DMS53 (cell line): ENCODE data around the gene CNOT3.
A peak's percentile ranks its signal among the peaks of the same experiment; 100 is the strongest.

Experiments used
- DNase-seq: peaks from one replicate; lab custom pipeline; 2025; lab: John Stamatoyannopoulos, UW

CNOT3 gene

DNA sequence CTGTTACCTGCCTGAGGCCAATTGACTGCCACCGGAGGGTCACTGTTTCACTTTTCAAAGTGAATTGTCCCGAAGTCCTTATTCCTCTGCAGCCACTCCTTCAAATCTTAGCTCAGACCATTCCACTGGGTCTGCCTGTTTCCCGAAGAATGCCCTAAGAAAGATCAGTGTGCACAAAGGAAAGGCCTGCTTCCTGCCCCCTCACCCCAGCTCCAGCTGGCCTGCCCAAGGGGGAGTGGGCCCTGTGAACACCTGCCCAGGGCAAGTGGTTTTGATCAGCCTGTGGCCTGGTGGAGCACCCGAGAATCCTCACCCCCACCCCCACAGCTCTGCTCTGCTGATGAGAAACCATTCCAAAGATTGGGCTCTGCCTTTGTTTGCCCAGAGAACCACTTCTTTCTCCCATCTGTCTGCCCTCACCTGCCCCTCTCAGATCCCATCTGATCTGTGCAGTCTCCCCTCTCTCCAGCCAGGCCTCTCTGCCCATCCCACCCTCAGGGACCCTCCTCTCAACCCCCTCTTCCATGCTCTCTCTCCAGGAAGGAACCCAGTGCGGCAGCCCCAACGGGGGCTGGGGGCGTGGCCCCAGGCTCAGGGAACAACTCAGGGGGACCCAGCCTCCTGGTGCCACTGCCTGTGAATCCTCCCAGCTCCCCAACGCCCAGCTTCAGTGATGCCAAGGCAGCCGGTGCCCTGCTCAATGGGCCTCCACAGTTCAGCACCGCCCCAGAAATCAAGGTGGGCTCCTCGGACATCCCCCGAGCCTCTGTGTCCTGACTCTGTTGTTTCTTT is 11.7 kb downstream of the CNOT3 start:
- DNase-seq = no peak

DNA sequence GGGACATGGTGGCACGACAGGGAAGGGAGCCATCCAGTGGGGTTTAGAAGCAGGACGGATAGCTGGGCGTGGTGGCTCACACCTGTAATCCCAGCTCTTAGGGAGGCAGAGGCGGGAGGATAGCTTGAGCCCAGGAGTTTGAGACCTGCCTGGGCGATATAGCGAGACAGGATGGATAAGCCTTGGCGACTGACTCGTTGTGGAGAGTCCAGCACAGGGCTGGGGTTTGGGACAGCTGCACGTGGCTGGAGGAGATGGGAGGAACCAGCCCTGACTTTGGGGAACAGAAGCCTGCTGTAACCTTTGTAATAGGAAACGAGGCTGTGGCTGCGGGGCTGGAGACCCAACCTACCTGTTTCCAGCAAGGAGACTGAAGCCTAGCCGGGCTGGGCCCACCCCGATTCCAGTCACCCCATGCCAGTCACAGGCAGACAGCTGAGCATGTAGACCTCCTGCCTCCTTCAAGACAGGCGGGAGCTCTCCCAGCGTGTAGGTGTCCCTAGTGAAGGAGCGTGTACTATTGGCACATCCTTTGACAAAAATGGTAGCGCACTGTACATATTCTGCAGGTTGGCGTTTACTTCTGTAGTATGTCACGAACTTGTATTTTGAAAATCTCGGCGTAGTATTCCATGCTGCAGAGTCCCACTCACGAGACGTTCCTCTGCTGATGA is 13.9 kb downstream of the CNOT3 start:
- DNase-seq = no peak

DNA sequence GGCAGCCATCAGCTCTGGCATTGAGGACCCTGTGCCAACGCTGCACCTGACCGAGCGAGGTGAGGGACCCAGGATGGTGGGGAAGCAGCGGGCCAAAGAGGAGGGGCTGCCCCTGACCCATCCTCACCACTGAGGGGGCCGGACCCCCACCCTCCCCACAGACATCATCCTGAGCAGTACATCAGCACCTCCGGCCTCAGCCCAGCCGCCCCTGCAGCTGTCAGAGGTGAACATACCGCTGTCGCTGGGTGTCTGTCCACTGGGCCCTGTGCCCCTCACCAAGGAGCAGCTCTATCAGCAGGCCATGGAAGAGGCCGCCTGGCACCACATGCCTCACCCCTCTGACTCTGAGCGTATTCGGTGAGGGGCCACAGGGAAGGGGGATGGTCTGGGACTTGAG is 14.7 kb downstream of the CNOT3 start:
- DNase-seq = no peak

DNA sequence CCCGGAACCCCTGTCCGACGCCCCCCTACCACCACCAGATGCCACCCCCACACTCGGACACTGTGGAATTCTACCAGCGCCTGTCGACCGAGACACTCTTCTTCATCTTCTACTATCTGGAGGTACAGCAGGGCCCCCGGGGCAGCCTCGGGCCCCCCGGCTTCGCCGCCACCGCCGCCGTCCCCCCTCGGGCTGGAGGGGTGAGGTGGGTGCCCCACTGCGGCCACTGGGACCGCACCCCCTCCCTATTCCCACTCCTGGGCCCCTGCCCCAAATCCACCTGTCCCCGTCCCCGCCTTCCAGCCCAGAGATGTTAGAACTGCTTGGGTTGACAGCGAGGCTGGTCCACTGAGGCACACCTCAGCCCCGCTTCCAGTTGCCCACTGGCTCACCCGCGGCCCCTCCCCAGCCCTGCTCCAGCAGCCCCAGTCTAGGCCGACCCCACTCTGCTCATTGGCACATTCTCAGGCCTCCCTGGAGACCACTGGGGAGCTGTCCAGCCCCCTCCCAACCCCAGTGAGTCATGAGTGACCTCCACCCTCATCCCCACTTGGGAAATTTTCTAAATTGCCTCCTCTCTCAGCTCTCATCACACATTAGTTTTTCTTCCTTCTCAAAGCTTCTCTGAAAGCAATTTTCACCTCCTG is 15.4 kb downstream of the CNOT3 start:
- DNase-seq = no peak

DNA sequence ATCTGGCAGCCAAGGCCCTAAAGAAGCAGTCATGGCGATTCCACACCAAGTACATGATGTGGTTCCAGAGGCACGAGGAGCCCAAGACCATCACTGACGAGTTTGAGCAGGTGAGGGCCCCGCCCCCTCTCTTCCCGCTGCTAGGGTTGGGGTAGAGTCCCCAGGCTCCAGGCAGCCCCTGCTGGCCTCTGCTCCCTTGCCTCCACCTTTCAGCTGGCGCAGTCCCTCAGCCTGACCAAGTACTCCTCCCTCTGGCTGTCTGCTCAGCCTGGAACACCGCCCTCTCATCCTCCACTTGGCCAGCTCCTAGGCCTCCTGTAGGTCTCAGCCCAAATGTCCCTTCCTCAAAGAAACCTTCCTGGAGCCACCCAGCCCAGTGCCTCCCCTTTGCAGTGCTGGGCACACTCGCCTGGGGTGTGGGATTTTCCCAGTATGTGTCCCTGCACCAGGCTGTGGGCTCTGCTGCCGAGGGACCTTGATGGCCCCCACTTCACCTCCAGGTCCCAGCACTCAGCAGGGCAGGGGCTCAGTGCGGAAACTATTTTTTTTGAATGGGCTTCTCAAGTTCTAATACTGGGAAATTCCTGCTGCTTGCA is 16.3 kb downstream of the CNOT3 start:
- DNase-seq = no peak

DNA sequence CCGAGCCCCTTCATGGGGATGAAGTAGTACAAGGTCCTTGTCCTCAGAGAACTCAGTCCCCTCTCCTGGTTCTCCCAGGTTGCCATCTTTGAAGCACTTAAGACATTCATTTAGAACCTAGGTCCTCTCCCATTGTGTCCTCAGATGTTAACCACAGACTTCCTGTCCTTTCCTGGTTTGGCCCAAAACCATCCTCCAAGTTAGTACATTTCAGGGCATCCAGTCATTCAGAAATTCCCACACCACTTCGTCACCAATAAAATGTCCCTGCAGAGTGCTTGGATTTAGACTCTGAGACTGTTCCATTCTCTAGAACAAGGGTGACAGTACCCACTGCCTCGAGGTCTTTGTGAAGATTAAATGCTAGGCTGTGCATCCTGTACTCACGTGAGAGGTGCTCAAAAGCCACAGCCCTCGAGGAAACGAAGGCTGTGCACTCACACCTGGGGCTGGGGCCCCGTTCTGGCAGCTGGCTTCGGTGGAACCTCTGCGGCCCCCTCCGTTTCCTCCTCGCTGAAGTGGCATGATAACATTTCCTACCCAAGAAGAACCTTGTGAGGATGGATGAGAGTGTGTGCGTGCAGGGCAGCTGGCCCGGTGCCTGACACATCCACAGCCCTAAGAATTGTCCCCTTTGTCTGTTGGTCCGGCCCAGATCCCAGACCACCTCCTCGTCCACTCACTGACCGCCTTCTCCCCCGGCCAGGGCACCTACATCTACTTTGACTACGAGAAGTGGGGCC is 17.2 kb downstream of the CNOT3 start:
- DNase-seq = no peak

DNA sequence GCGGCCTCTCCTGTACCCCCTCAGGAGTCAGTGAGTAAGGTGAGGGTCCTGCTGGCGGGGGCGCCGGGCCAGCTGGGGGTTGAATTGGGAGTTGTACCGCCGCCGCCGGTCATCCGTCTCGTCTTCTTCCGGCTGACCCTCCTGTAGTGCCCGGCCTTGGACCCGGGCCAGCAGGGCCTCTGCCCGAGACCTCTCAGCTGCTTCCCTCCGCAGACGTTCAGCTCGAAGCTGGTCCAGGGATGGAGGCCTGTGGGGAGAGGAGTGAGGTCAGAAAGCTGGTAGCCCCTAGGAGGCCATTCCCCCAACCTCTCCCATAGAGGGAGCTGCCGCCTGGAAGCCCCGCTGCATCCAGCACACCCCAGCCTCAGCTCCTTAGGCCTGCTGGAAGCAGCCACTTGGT is 18.1 kb downstream of the CNOT3 start:
- peak; percentile 20 for DNase-seq

DNA sequence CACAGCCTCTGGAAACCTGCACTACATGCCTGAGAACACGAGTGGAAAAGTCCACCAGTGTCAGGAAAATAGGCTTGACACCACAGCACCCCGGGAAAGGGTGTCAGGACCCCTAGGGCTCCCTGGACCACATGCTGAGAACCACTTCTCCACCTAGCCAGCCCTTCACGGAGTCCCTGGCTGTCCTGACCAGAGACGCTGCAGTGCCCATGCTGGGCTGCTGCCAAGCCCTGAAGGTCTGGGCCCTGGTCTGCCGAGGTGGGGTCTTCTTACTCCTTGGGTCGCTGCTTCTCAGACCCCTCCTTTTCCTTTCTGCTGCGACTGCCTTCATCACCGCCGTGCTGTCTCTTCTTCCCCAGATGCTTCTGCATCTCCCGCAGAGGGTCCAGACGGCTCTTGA is 18.9 kb downstream of the CNOT3 start:
- no peak for DNase-seq

DNA sequence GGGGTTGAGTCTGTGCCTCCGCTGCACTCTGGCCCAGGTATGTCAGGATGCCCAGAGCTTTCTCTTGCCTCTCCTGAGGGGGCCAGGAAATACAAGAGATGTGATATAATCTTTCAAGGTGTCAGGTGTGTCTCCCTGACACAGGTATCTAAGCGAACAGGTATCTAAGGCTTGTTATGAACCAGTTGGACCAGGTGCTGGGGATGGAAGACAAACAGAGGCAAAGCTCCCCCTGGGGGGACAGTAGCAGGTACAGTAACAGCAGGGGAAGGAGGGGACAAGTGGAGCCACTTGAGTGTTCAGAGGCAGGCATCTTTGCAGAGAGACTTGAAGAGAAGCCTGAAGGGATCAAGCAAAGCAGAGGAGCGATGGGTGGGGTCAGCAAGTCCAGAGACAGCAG is 19.4 kb downstream of the CNOT3 start:
- peak; percentile 31 for DNase-seq

DNA sequence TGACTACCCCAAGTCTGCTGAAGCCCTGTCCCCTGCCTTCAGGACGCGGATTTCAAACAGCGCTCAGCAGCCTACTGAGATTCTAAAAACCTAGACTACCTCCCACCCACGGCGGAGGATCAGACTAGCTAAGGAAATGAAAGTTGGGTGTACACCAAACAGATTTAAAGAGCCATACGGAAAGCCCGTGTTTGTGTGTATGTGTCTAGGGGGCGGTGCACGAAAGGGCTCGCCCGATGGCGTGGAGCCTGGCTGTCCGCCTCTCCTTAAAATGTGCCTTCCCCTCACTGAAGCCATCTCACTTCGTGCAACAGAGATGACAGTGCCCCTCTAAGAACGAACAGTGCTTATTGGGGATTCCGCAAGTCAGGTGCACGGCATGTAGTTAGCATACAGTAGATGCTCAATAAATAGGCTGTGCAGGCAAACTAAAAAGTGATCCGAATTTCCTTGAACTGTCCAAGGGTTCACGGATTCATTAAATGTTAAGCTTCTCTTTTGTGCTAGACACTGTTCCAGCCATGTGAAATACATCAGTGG is 21.3 kb downstream of the CNOT3 start:
- peak; percentile 65 for DNase-seq

DNA sequence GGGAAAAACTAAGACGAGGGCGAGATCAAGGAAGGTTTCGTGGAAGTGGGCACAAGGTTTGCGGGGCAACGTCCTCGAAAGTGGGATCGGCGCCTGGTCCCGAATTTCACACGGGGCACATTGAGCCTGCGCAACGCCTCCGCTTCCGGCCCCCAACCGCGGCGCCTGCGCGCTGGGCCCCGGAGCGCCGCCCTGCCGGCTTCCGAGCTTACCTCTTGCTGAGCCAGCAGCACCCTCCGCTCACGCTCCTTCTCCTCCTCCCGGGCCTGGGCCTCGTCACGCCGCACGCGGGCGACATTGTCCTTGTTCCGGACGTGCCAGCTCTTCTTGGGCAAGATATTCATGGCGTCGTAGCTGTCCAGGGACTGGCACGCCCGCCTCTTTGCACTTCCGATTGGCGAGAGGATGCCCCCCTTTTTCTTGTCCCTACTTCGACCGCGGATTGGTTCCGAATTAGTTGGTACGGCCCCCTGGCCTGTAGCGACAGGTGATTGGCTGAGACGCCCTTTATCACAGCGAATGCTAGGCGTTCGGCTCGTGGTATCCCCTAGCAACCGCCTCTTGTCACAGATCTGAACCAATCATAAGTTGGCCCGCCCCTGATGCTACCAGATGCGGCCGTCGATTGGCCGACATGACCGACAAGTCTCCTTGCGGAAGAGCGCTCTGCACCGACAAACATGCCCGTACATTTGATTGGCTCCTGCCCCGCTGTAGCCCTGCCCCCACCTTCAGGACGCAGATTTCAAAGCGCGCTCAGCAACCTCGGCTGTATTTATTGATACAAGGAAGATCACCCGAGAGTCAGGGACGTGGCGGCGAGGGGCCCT is 22.0 kb downstream of the CNOT3 start, which contains the start of gene LENG1:
TSS of gene LENG1 (minus strand) at position 370 of the 830 bp plus-strand sequence. CDS start at position 344, 26 bp downstream.
- DNase-seq = peak; percentile 100

DNA sequence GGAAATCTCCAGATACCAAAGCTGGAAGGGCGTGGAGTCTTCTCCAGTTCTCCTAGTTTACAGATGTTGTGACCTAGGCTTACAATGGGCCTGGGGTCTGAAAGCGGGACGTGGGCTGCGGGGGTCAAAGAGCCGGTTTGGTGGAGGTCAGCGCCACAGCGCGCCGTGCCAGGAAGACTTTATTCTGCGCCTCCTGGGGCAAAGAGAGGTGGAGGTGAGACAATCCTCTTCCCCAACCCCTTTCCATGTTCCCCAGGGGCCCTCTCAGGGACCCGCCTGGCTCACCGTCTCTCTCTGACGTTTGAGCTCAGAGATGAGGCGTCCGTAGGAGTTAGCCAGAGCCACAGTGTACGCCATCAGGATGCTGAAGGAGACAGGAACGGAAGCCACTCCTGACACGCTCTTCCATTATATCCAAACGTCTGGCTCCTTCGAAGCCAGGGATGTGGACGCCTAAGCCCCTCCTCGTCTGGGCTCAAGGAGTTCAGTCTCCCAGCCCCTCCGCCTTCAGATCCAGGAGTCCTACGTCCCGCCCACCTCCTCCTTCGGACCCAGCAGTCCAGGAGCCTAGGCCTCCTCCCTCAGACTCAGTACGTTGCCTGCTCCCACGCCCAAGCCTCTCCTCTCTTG is 22.7 kb downstream of the CNOT3 start:
- DNase-seq = peak; percentile 79

DNA sequence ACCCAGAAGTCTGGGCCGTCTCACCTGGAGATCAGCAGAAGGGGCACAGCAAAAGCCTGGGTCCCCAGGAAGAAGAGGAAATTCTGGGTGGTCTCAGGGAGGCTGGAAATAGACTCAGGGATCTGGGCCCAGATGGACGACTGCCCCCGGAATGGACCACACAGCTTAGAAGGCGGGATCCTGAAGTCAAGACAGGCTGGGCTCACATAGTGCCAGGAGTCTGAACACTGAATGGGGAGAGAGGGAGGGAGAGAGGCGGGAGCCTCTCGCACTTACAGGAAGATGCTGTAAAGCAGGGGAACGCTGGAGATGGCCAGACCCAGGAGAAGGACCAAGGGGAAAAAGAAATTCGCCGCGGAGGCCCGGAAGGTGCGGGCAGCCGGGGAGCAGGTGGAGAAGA is 23.3 kb downstream of the CNOT3 start:
- DNase-seq = peak; percentile 74

DNA sequence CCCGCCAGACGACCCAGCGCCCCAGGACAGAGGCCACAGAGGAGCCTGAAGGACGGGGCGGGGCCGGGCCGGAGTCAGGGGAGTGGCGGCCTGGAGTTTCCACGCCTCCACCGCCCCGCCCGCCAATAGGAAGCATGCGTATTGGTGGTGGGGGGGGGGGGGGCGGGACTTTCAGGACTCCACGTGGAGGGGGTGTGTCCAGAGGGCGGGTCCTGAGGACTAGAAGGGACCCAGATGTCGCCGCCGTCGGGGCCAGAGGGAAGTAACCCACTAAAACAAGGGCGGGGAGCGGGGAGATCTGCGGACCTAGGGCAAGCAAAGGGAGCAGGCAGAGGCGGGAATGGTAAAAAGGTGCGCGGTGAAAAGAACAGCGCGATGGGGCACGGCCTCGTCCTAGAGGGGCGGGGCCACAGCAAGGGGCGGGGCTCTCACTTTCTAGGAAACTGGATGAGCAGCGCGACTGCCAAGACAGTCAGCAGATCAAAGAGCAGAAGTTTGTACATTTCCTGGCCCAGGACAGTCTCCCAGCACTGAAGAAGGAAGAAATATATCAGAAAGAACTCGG is 24.8 kb downstream of the CNOT3 start:
- DNase-seq = peak; percentile 97

DNA sequence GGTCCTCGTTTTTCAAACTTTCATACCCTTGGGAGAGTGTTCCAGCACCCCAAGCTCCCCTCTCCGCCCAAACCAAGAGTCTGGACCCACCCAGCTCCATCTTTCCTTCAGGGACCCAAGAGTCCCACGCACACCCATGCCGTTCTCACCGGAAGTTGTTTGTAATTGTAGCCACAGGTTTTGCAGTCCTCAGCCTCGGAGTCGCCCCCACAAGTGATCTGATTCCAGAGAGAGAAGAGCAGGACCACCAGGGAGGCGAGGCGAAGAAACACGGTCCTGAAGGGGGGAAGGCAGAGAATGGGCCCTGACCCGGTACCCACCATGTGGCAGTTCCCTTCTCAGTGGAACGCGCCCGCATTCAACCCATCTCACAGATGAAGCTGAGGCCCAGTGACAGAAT is 25.3 kb downstream of the CNOT3 start:
- no peak for DNase-seq

DNA sequence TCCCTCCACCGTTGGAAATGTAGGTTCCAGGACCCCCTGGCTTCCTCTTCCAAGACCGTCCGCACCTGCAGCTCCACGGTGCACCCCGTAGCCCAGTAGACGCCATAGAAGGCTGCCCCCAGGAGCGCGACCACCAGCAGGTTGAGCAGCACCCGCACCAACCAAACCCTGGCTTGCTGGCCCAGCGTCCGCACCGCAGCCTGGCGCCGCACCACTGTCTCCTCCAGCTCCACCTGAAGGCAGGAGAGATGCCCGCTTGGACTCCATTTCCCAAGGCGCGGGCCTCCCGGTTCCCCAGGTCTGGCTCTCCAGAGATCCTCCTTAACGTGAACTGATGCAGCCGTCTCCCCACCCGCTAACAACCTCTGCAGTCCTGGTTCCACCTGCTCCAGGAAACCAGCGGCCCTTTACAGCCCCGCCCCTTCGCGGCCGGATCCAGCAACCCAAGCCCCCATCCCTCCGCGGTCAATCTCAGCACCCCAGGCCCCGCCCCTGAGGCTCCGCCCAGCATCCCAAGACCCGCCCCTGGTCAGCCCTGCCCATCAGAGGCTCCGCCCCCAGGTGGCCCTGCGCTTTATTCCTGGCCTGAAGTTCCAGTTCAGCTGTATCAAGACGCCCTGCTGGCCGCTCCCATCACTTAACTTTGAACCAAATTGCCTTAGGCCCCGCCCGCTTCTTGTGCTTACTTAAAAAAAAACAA is 27.0 kb downstream of the CNOT3 start:
- DNase-seq = peak; percentile 90

DNA sequence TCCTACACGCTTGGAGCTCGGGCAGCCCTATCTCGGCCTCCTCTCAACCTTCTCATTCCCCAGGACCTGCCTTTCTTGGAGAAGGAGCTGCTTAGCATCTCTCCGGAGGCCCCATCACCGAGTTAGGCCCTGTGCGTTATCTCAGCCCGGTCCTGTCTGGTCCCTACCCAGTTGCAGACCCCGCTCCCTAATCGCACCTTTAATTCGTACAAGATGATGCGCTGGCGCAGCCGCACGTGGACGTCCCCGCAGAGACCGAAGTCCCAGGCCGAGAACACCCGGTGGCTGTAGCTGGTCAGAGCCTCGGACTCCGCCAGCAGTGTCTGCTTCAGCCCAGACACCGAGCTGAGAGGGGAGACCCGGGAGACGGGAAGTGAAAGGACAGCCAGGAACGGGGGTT is 27.7 kb downstream of the CNOT3 start:
- DNase-seq = no peak

DNA sequence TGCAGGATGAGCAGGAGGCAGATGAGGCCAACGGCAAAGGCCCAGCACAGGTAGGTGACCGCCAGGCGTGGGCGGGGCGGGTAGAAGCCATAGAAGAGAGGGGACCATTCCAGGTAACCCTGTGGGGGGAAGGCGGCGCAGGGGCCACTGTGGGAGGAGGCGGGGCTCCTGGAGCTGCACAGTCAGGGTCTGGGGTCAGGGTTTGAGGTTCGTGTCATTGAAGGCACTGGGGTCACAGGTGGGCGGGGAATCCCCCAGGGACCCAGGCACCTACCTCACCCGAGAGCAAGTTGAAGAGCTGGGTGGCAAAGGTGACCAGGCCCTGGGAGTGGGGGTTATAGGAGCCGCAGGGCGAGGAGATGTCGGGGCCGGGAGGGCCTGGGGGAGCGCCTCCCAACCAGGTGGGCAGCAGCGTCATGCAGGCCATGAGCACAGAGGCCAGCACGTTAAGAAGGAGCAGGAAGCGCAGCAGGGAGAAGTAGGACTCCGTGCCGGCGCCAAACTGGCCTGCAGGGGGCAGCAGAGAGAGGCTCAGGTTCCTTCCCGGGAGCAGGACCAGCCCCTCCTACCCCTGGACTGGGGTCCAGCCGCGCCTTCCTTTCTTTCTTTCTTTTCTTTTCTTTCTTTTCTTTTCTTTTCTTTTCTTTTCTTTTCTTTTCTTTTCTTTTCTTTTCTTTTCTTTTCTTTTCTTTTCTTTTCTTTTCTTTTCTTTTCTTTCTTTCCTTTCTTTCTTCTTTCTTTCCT is 30.8 kb downstream of the CNOT3 start:
- DNase-seq = peak; percentile 93
